GM13977 (cell line): ENCODE results near the gene SLC38A3.
A peak's percentile ranks its signal among the peaks of the same experiment; 100 is the strongest.

Experiments
- DNase-seq: peaks from one replicate; pipeline ENCODE4 v3.0.0; 2012; ENCODE audit warnings: low spot score
- in situ Hi-C: fragments of 300-500 bp; cut with MboI; formaldehyde crosslinking; loops from one replicate; pipeline ENCODE4 v1.12.0; 2022; ENCODE audit warnings: low sequenced_read_pairs, low pct_unique_long_range_greater_than_20kb, mixed read lengths, inconsistent platforms; ENCODE audit not compliant: unreplicated experiment
- TF ChIP-seq, protein P1 (sequence below): IDR thresholded peaks from 2 replicates; pipeline ENCODE4 v1.5.1; 2012; ENCODE audit warnings: mild to moderate bottlenecking, control low read depth; ENCODE audit not compliant: insufficient read depth; ENCODE audit errors: extremely low read depth, missing control alignments

Gene SLC38A3

DNA sequence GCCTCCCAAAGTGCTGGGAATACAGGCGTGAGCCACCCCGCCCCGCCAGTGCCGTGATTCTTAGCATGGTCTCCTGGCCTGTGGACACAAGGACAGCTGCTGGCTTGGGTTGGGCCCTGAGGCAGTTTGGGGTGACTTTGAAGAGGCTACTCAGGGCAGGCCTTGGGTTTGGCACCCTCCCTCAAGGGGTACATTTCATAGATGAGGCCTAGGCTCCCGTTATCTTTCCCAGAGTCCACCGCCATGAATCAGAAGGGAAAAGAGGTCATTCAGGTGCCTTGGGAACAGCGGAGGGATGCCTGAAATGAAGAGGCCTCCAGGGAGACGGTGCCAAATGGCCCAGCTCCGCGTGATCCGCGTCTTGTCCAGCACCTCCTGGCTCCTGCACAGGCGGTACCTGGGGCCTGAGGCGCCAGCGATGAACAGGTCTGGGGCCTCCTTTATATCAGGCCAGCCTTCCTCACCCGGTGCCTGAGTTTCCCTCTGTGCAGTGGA, 40.2 kb downstream of the SLC38A3 start:
- no peak for DNase-seq
- TF ChIP-seq, protein P1, sequence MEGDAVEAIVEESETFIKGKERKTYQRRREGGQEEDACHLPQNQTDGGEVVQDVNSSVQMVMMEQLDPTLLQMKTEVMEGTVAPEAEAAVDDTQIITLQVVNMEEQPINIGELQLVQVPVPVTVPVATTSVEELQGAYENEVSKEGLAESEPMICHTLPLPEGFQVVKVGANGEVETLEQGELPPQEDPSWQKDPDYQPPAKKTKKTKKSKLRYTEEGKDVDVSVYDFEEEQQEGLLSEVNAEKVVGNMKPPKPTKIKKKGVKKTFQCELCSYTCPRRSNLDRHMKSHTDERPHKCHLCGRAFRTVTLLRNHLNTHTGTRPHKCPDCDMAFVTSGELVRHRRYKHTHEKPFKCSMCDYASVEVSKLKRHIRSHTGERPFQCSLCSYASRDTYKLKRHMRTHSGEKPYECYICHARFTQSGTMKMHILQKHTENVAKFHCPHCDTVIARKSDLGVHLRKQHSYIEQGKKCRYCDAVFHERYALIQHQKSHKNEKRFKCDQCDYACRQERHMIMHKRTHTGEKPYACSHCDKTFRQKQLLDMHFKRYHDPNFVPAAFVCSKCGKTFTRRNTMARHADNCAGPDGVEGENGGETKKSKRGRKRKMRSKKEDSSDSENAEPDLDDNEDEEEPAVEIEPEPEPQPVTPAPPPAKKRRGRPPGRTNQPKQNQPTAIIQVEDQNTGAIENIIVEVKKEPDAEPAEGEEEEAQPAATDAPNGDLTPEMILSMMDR: no peak
- in situ Hi-C loops: no loop called here

DNA sequence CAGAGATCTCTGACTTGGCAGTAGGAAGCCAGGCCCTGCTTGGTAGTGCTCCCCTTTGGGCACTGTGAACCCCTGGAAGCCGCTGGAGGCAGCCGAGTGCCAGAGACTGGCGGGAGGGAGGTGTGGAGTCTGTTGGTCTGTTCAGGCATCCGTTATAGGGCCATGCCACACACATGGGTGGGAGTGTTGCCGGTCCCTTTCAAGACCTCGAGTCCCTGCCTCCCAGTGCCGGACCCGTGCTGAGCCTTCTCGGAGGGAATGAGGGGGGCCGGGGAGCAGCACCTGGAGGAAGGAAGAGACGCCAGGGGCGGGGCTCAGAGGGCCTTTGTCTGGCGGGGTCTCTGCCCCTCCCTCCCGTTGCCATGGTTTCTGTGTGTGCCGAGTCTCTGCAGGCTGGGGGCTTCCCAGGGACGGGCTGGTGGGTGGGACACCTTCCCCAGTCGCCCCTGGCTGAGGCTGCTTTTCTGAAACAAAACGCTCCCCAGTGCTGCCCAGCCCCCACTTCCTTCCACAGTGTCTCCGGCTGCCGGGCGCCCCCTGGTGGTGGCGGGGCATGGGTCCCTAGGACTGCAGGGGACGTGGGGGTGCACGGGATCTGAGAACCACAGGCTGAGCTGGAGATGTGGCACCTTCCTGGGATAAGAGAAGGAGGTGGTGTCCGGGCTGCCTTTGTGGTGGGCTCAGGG, 40.9 kb downstream of the SLC38A3 start:
- in situ Hi-C loops: no loop called here
- TF ChIP-seq, protein P1: peak; percentile 99
- peak; percentile 83 for DNase-seq

DNA sequence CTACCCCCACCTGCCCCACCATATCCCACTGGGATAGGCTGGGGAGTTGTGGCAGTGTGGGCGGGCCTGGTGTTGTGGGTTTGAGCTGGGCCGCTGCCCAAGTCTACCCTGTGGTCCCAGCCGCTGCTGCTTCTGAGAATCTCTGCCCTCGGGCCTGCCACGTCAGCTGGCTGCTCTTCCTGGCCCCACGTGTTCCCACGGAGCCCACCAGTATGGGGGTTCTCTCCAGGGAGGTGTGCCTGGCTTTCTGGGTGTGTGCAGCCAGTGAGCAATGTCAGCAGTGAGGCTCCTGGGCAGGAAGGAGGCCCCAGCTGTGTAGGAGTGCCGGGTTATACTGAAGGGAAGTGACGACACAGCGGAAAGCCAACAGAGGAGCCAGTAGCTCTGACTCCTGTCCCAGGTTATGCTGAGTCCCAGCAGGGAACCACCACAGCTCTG, 41.5 kb downstream of the SLC38A3 start:
- TF ChIP-seq, protein P1: no peak
- peak; percentile 77 for DNase-seq
- in situ Hi-C loops: no loop called here

DNA sequence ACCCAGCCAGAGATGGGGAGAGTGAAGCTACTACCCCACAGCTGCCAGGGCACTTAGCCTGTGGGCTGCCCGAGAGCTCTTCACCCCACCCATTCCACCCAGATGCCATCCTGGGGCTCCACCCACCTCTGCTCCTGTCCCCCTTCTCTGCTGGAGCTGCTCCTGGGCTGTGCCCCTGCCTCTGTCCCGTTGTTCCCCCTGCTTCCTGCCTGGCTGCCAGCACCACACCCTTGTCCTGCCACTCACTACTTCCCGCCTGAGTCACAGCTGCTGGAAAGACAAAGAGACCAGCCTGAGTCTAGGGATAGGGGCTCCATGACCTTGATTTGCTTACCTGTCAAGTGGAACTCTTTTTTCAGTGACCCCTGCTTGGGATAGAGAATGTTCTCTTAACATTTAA, 43.3 kb downstream of the SLC38A3 start:
- in situ Hi-C loops: no loop called here
- DNase-seq: no peak
- TF ChIP-seq, protein P1: no peak

DNA sequence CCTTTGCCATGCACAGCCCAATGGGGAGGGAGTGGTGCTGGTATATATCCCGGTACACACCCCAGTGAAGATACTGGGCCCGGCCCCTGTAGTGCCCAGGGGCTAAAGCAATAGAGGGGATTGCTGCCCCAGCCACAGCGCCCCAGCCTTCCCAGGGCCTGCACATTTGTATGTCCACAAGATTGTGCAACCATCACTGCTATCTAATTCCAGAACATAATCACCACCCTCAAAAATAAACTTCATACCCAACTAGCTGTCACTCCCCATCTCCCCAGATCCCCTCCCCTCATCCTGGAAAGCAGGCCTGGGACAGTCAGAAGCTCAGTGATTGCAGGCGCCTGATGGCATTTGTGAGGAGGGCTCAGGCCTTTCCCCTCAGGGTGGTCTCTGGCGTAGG, 44.4 kb downstream of the SLC38A3 start:
- in situ Hi-C loops: no loop called here
- no peak for DNase-seq
- TF ChIP-seq, protein P1: no peak

DNA sequence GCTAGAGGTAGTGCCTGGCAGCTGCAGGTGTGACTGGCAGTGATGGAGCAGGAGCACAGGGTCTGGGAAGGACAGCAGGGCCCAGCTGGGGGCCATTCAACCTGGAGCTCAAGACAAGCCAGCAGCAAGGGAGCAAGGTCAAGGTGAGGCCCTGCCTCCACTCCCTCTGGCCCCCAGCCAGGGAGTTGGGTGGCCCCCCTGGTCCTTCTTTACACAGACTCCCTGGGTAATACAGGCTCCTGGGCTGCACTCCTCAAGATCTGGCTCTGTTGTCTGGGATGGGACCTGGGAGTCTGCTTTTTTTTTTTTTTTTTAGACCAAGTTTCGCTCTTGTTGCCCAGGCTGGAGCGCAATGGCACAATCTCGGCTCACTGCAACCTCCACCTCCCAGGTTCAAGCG, 45.4 kb downstream of the SLC38A3 start:
- TF ChIP-seq, protein P1: no peak
- in situ Hi-C loops: no loop called here

More for the DNA sequence above, 45.4 kb downstream of the SLC38A3 start:
- DNase-seq: no peak
